H9 (cell line): ENCODE results near the gene DOHH. TPM values are rescaled to one million over a fixed set of nuclear protein-coding genes. Genes with fewer than 3 reads are reported as not detected.

ENCODE experiments used
- DNase-seq: peaks from one replicate; pipeline ENCODE4 v3.0.0-alpha.2; 2017
- H2AFZ ChIP-seq: one replicate; pipeline ENCODE4 v1.6.1; 2013; ENCODE audit warnings: mild to moderate bottlenecking, low read length, control low read depth, moderate library complexity
- H2AK5ac ChIP-seq: 2 replicates; pipeline ENCODE4 v1.6.1; 2013; ENCODE audit warnings: low read length, control low read depth, mixed read lengths; ENCODE audit not compliant: insufficient read length
- H2BK120ac ChIP-seq: one replicate; pipeline ENCODE4 v1.6.1; 2013; ENCODE audit warnings: low read depth, mild to moderate bottlenecking, low read length, control low read depth, inconsistent platforms; ENCODE audit not compliant: poor library complexity, severe bottlenecking
- H2BK12ac ChIP-seq: 2 replicates; pipeline ENCODE4 v1.6.1; 2013; ENCODE audit warnings: low read length, control low read depth, mixed read lengths, low read depth; ENCODE audit not compliant: insufficient read length
- H2BK15ac ChIP-seq: 2 replicates; pipeline ENCODE4 v1.6.1; 2013; ENCODE audit warnings: low read depth, low read length, control low read depth
- H2BK20ac ChIP-seq: one replicate; pipeline ENCODE4 v1.6.1; 2013; ENCODE audit warnings: low read depth, mild to moderate bottlenecking, low read length, control low read depth, inconsistent platforms; ENCODE audit not compliant: poor library complexity, severe bottlenecking
- H2BK5ac ChIP-seq: 2 replicates; pipeline ENCODE4 v1.6.1; 2013; ENCODE audit warnings: low read length, control low read depth, mixed read lengths; ENCODE audit not compliant: insufficient read length
- H3K14ac ChIP-seq: 2 replicates; pipeline ENCODE4 v1.6.1; 2013; ENCODE audit warnings: low read length, control low read depth; ENCODE audit not compliant: insufficient read depth
- H3K18ac ChIP-seq: 2 replicates; pipeline ENCODE4 v1.6.1; 2013; ENCODE audit warnings: low read depth, mild to moderate bottlenecking, mixed read lengths, low read length, control low read depth; ENCODE audit not compliant: insufficient read length
- H3K23ac ChIP-seq: 2 replicates; pipeline ENCODE4 v1.6.1; 2013; ENCODE audit warnings: low read length, control low read depth, mixed read lengths, low read depth; ENCODE audit not compliant: insufficient read length
- H3K23me2 ChIP-seq: 2 replicates; pipeline ENCODE4 v1.6.1; 2013; ENCODE audit warnings: low read depth, mild to moderate bottlenecking, mixed read lengths, low read length, control low read depth; ENCODE audit not compliant: insufficient read length, poor library complexity, severe bottlenecking
- H3K27ac ChIP-seq: 2 replicates; pipeline ENCODE4 v1.5.1; 2013; ENCODE audit warnings: low read length, control low read depth, mixed read lengths, low read depth; ENCODE audit not compliant: insufficient read length
- H3K27me3 ChIP-seq: 2 replicates; pipeline ENCODE4 v1.6.1; 2013; ENCODE audit warnings: low read length, control low read depth, inconsistent platforms; ENCODE audit not compliant: insufficient read depth
- H3K4ac ChIP-seq: 2 replicates; pipeline ENCODE4 v1.6.1; 2013; ENCODE audit warnings: low read depth, mild to moderate bottlenecking, control low read depth, inconsistent platforms, low read length, moderate library complexity
- H3K4me1 ChIP-seq: 2 replicates; pipeline ENCODE4 v1.6.1; 2013; ENCODE audit warnings: low read length, control low read depth, inconsistent platforms; ENCODE audit not compliant: insufficient read depth
- H3K4me2 ChIP-seq: 2 replicates; pipeline ENCODE4 v1.6.1; 2013; ENCODE audit warnings: low read length, control low read depth, mixed read lengths; ENCODE audit not compliant: insufficient read length, insufficient read depth
- H3K56ac ChIP-seq: 2 replicates; pipeline ENCODE4 v1.6.1; 2013; ENCODE audit warnings: low read depth, mild to moderate bottlenecking, mixed read lengths, low read length, control low read depth; ENCODE audit not compliant: insufficient read length
- H3K79me1 ChIP-seq: 2 replicates; pipeline ENCODE4 v1.6.1; 2013; ENCODE audit warnings: low read depth, mild to moderate bottlenecking, moderate library complexity, low read length, control low read depth, inconsistent platforms; ENCODE audit not compliant: insufficient read depth, poor library complexity, severe bottlenecking
- H3K79me2 ChIP-seq: 2 replicates; pipeline ENCODE4 v1.6.1; 2013; ENCODE audit warnings: low read length, control low read depth, inconsistent platforms; ENCODE audit not compliant: insufficient read depth
- H3K9ac ChIP-seq: 2 replicates; pipeline ENCODE4 v1.6.1; 2013; ENCODE audit warnings: low read length, control low read depth, mixed read lengths; ENCODE audit not compliant: insufficient read length; ENCODE audit errors: extremely low read depth
- H3K9me3 ChIP-seq: one replicate; pipeline ENCODE4 v1.6.1; 2013; ENCODE audit warnings: low read depth, low read length, inconsistent platforms; ENCODE audit not compliant: control insufficient read depth
- H3T11ph ChIP-seq: one replicate; pipeline ENCODE4 v1.6.1; 2013; ENCODE audit warnings: mild to moderate bottlenecking, low read length, control low read depth, inconsistent platforms
- H4K20me1 ChIP-seq: one replicate; pipeline ENCODE4 v1.6.1; 2013; ENCODE audit not compliant: control insufficient read depth, insufficient read length, insufficient read depth
- H4K5ac ChIP-seq: 2 replicates; pipeline ENCODE4 v1.6.1; 2013; ENCODE audit warnings: low read depth, mild to moderate bottlenecking, mixed read lengths, low read length, control low read depth; ENCODE audit not compliant: insufficient read length
- H4K8ac ChIP-seq: replicated peaks from 2 replicates; pipeline ENCODE4 v1.6.1; 2013; ENCODE audit warnings: low read length, control low read depth, mixed read lengths, low read depth; ENCODE audit not compliant: insufficient read length
- H4K91ac ChIP-seq: 2 replicates; pipeline ENCODE4 v1.6.1; 2013; ENCODE audit warnings: low read depth, mild to moderate bottlenecking, moderate library complexity, mixed read lengths, low read length, control low read depth; ENCODE audit not compliant: insufficient read length
- H3K27ac Mint-ChIP-seq, 3 experiments: 2 replicates in 2 of 3; 3 replicates in 1 of 3; pipeline ENCODE4 v1.8.0; 2020 to 2021; ENCODE audit warnings: mixed read lengths in 3 of 3, mild to moderate bottlenecking in 1 of 3, moderate library complexity in 1 of 3
- H3K27me3 Mint-ChIP-seq: 2 replicates; pipeline ENCODE4 v1.8.0; 2021; ENCODE audit warnings: low read depth, mild to moderate bottlenecking, moderate library complexity, mixed read lengths
- H3K36me3 Mint-ChIP-seq, 3 experiments: 2 replicates in 2 of 3; 3 replicates in 1 of 3; pipeline ENCODE4 v1.8.0; 2020 to 2021; ENCODE audit warnings: low read depth in 3 of 3, mixed read lengths in 3 of 3; ENCODE audit not compliant: insufficient read depth in 1 of 3
- H3K4me1 Mint-ChIP-seq, 2 experiments: 2 replicates each; pipeline ENCODE4 v1.8.0; 2020; ENCODE audit warnings: mixed read lengths in 2 of 2
- H3K4me3 Mint-ChIP-seq, 2 experiments: 2 replicates in 1 of 2; 3 replicates in 1 of 2; pipeline ENCODE4 v1.8.0; 2020 to 2021; ENCODE audit warnings: mild to moderate bottlenecking in 2 of 2, mixed read lengths in 2 of 2, moderate library complexity in 1 of 2
- H3K9me3 Mint-ChIP-seq, 2 experiments: 2 replicates in 1 of 2; 3 replicates in 1 of 2; pipeline ENCODE4 v1.8.0; 2020; ENCODE audit warnings: mild to moderate bottlenecking in 2 of 2, mixed read lengths in 2 of 2, moderate library complexity in 1 of 2
- CTCF ChIP-seq: fragments of 200-600 bp; sonication (generic); conservative IDR thresholded peaks from 3 replicates; pipeline ENCODE4 v1.8.0; 2021; ENCODE audit warnings: antibody characterized with exemption, mild to moderate bottlenecking
- WGBS: extraction: QIAGEN DNeasy Blood & Tissue Kit; methylation state at CpG from one replicate; pipeline ENCODE4 v1.1.7; 2013; ENCODE audit warnings: missing lambda C conversion rate, low lambda C conversion rate, mixed read lengths; ENCODE audit not compliant: insufficient read length; ENCODE audit errors: extremely low coverage; 5-methylcytosine and 5-hydroxymethylcytosine counted together
- total RNA-seq: library from RNA; stranded (reverse); gene quantifications from 2 replicates; pipeline ENCODE4 v1.2.1, GENCODE V29; 2021

Gene DOHH
- total RNA-seq, 1 experiment from 2014 or later, result 16.5 TPM

DNA sequence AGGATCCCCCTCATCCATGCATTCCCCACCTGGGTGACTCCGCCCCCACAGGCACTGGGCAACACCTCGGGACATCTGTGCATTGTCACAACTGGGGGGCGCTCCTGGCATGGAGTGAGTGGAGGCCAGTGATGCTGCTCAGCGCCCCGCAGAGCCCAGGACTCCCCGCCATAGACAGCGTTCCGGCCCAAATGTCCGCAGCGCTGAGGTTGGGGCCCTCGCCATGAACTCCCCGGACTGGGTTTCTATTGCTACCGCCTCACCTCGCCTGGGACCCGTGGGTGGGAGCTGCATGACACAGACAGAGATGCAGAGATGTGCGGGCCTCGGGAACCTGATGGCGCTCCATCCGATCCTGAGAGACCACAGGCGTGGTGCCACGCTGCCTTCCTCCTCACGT is 10.3 kb upstream of the DOHH start:
- no peak overlapping the region for H3K4ac ChIP-seq
- no peak overlapping the region for H2BK5ac ChIP-seq
- no peaks in the 10 kb centered on the region for H3K27me3 Mint-ChIP-seq
- no peak overlapping the region for H3K14ac ChIP-seq
- no peak overlapping the region for H3K56ac ChIP-seq
- no peak overlapping the region for H2BK20ac ChIP-seq
- H3T11ph ChIP-seq, result no peak overlapping the region
- H3K27ac ChIP-seq, result no peak overlapping the region
- no peak overlapping the region for H2BK15ac ChIP-seq
- no peak overlapping the region for H3K18ac ChIP-seq
- H3K9me3 Mint-ChIP-seq, result no peaks in the 10 kb centered on the region; a peak in 1 of 5 replicates
- H3K36me3 Mint-ChIP-seq, result peaks cover 10 to 34% (median 19%) of the 10 kb centered on the region in 3 experiments; a peak in 6 of 7 replicates
- no peak overlapping the region for H2BK12ac ChIP-seq
- H3K23ac ChIP-seq, result no peak overlapping the region
- no peak overlapping the region for H3K9ac ChIP-seq
- no peaks in the 10 kb centered on the region for H3K9me3 ChIP-seq
- H3K27ac Mint-ChIP-seq, result peak overlapping the region in 1 of 3 experiments; percentile 28; a peak in 1 of 7 replicates
- H3K4me1 ChIP-seq, result no peaks in the 10 kb centered on the region
- peaks cover 15% of the 10 kb centered on the region for H3K23me2 ChIP-seq
- no peak overlapping the region for H2AK5ac ChIP-seq
- no peak overlapping the region for H2BK120ac ChIP-seq
- DNase-seq, result no peak
- no CpG with 5 or more reads among the region's 22 CpGs for WGBS
- H4K20me1 ChIP-seq, result no peaks in the 10 kb centered on the region
- no peak overlapping the region for H4K5ac ChIP-seq
- peaks cover 3% of the 10 kb centered on the region; the same call in 1 of the 2 replicates for H3K79me2 ChIP-seq
- no peaks in the 10 kb centered on the region for H3K27me3 ChIP-seq
- H3K79me1 ChIP-seq, result no peaks in the 10 kb centered on the region
- H2AFZ ChIP-seq, result no peak overlapping the region
- no peak for TF ChIP-seq CTCF
- H3K4me1 Mint-ChIP-seq, result peaks cover 17 to 39% of the 10 kb centered on the region in 2 experiments
- H4K8ac ChIP-seq, result no peak overlapping the region
- H3K4me2 ChIP-seq, result no peak overlapping the region
- H3K4me3 Mint-ChIP-seq, result no peak overlapping the region
- no peak overlapping the region for H4K91ac ChIP-seq
